Transverse colon (tissue), 4 donors: ENCODE data around the gene CFAP99.

Experiments
- CTCF ChIP-seq, 5 experiments: fragments of 200-600 bp in 3 of 5; fragments of 450-650 bp in 2 of 5; sonication (generic) in 3 of 5; IDR thresholded peaks; 1 replicate in 2 of 5; 2 replicates in 3 of 5; pipeline ENCODE4 v1.5.1; 2016 to 2017; ENCODE audit warnings: antibody characterized with exemption in 5 of 5, inconsistent platforms in 3 of 5, mild to moderate bottlenecking in 2 of 5, moderate library complexity in 1 of 5
- POLR2A ChIP-seq: fragments of 450-650 bp; IDR thresholded peaks from one replicate; pipeline ENCODE4 v1.6.1; 2016; ENCODE audit warnings: antibody characterized with exemption, mild to moderate bottlenecking, moderate library complexity
- POLR2AphosphoS5 ChIP-seq, 3 donors: sonication (generic); formaldehyde crosslinking; IDR thresholded peaks; one replicate each; pipeline ENCODE4 v1.6.1; 2016; ENCODE audit warnings: antibody characterized with exemption in 3 of 3

DNA sequence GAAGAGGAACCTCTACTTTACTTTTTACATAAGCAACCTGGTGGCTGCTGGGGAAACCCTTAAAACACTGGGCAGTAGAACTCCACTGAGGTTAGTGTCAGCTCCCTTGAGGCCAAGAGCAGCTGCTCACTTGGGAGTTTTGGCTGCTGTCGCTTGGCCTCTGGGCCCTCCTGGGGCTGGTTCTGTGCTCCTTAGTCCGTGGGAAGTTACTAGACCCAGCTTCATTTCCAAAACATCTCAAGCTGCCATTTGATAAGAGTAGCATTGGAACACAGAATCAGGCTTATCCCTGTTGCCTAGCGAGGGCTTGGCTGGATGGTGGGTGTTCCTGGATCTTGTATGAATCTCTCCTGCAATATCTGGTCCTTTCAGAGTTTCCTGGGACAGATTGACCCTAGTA lies 76.2 kb downstream of the CFAP99 start:
- TF ChIP-seq CTCF (IDR thresholded peaks at IDR 0.05) = no peak
- TF ChIP-seq POLR2AphosphoS5 (IDR thresholded peaks at IDR 0.05) = no peak
- TF ChIP-seq POLR2A = no peak
